HEK293T (cell line): Measurements from ENCODE around the gene STK40.

Source experiments
- FOXK2 ChIP-seq: fragments of 450-650 bp; IDR thresholded peaks from 2 replicates; pipeline ENCODE4 v1.6.1; 2016; ENCODE audit warnings: mild to moderate bottlenecking
- FOXM1 ChIP-seq: fragments of 450-650 bp; IDR thresholded peaks from 2 replicates; pipeline ENCODE4 v1.6.1; 2017; ENCODE audit warnings: mild to moderate bottlenecking, borderline replicate concordance
- HDGF ChIP-seq: fragments of 450-650 bp; IDR thresholded peaks from 2 replicates; pipeline ENCODE4 v1.6.1; 2017; ENCODE audit warnings: antibody characterized with exemption, borderline replicate concordance
- SP1 ChIP-seq: fragments of 450-650 bp; IDR thresholded peaks from 2 replicates; pipeline ENCODE4 v1.6.1; 2017
- SUZ12 ChIP-seq: fragments of 450-650 bp; IDR thresholded peaks from 2 replicates; pipeline ENCODE4 v1.6.1; 2016; ENCODE audit warnings: mild to moderate bottlenecking
- TF ChIP-seq, protein P1 (sequence below): fragments of 450-650 bp; IDR thresholded peaks from 2 replicates; pipeline ENCODE4 v1.6.1; 2016

DNA sequence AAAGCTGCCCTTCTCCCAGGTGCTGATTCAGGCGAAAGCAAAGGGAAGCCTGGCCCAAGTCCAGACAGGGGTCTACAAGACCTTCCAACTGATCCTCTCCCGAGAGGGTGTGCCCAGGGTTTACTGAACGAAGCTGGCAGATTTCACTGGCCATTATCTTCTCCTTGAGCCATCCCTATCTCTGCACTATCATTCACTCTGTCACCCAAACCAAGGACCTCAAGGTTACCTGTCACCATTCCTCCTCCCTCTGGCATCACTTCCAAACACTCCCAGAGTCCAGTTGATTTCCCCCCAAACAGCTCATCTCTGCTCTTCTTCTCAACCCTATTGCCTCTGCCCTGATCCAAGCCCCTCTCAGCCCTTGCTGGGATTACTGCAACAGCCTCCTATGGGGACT, 4.9 kb downstream of the STK40 start:
- TF ChIP-seq SP1 (no peak), HDGF (no peak), FOXK2 (no peak), FOXM1 (no peak), SUZ12 (no peak)
- TF ChIP-seq, protein P1, sequence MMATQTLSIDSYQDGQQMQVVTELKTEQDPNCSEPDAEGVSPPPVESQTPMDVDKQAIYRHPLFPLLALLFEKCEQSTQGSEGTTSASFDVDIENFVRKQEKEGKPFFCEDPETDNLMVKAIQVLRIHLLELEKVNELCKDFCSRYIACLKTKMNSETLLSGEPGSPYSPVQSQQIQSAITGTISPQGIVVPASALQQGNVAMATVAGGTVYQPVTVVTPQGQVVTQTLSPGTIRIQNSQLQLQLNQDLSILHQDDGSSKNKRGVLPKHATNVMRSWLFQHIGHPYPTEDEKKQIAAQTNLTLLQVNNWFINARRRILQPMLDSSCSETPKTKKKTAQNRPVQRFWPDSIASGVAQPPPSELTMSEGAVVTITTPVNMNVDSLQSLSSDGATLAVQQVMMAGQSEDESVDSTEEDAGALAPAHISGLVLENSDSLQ, result no peak
